ENCODE results near the gene SYT6.

The SYT6 gene

DNA sequence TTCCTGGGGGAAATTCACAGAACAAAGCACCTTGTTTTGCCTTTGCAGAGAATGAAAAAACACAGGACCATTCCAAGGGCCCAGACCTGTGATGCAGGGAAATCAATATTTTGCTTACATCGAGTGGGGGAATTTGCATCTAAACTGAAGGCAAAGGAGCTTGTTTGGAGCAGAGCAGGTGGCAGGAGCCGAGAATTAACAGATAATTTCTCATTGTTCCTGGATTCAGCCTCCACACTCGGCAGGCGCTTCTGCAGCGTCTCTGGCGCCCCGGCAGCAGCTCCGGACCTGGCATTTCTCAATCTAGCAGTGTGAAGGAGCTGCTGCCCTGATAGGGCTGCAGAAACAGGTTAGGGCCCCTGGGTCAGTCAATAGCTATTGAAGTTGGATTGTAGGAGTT lies 2.0 kb upstream of the SYT6 start:
- Histone ChIP-seq H3F3A (ENCODE audit: insufficient read depth, low read length) (no peaks in the 10 kb centered on the region), H3K4me1 (ENCODE audit: low read length) (no peaks in the 10 kb centered on the region), H2AFZ (ENCODE audit: low read length) (no peak overlapping the region), H3K79me2 (ENCODE audit: low read length) (no peaks in the 10 kb centered on the region), H3K9ac (ENCODE audit: low read length) (no peak overlapping the region), H4K20me1 (ENCODE audit: insufficient read depth, low read length) (no peaks in the 10 kb centered on the region), H3K9me3 (replicated peaks; ENCODE audit: insufficient read depth, low read length) (no peaks in the 10 kb centered on the region), H3K27ac (ENCODE audit: low read length) (no peak overlapping the region), H3K36me3 (replicated peaks; ENCODE audit: insufficient read depth, low read length) (no peaks in the 10 kb centered on the region), H3K4me2 (ENCODE audit: low read depth, low read length) (no peak overlapping the region), H3K4me3 (ENCODE audit: low read length) (no peak overlapping the region), H3K27me3 (replicated peaks; ENCODE audit: insufficient read depth, low read length) (no peaks in the 10 kb centered on the region), H3K9me2 (replicated peaks; ENCODE audit: insufficient read depth, low read length) (no peaks in the 10 kb centered on the region)
- TF ChIP-seq EZH2 (optimal IDR thresholded peaks at IDR 0.05; ENCODE audit: low read depth, low read length) (no peak), EZH2phosphoT487 (IDR thresholded peaks at IDR 0.05; ENCODE audit: low read length) (no peak)
- TF ChIP-seq, protein P1, sequence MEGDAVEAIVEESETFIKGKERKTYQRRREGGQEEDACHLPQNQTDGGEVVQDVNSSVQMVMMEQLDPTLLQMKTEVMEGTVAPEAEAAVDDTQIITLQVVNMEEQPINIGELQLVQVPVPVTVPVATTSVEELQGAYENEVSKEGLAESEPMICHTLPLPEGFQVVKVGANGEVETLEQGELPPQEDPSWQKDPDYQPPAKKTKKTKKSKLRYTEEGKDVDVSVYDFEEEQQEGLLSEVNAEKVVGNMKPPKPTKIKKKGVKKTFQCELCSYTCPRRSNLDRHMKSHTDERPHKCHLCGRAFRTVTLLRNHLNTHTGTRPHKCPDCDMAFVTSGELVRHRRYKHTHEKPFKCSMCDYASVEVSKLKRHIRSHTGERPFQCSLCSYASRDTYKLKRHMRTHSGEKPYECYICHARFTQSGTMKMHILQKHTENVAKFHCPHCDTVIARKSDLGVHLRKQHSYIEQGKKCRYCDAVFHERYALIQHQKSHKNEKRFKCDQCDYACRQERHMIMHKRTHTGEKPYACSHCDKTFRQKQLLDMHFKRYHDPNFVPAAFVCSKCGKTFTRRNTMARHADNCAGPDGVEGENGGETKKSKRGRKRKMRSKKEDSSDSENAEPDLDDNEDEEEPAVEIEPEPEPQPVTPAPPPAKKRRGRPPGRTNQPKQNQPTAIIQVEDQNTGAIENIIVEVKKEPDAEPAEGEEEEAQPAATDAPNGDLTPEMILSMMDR (IDR thresholded peaks at IDR 0.05; ENCODE audit: low read length) = no peak
- DNase-seq = no peak

DNA sequence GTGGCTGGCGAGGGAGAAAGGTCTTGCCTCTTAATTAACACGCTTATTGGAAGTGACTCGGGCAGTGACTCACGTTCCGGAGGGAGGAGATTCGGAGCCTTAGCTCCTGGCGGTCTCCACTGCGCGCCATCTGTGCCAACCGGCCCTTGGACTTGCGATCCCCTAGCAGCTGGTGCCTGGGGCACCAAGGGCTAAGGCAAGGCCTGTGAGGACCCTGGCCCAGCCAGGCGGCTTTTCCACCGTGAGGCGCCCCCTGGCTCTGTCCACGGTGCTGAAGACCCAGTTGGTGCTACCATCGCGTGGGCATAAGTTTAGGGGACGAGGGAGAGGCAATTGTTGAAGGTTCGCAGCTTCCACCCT lies 1.3 kb upstream of the SYT6 start:
- Histone ChIP-seq H3K4me3 (ENCODE audit: low read length) (no peak overlapping the region), H2AFZ (ENCODE audit: low read length) (no peak overlapping the region), H4K20me1 (ENCODE audit: insufficient read depth, low read length) (no peaks in the 10 kb centered on the region), H3F3A (ENCODE audit: insufficient read depth, low read length) (no peaks in the 10 kb centered on the region), H3K9me2 (replicated peaks; ENCODE audit: insufficient read depth, low read length) (no peaks in the 10 kb centered on the region), H3K36me3 (replicated peaks; ENCODE audit: insufficient read depth, low read length) (no peaks in the 10 kb centered on the region), H3K4me2 (ENCODE audit: low read depth, low read length) (no peak overlapping the region), H3K4me1 (ENCODE audit: low read length) (no peaks in the 10 kb centered on the region), H3K9me3 (replicated peaks; ENCODE audit: insufficient read depth, low read length) (no peaks in the 10 kb centered on the region), H3K79me2 (ENCODE audit: low read length) (no peaks in the 10 kb centered on the region), H3K27ac (ENCODE audit: low read length) (no peak overlapping the region), H3K9ac (ENCODE audit: low read length) (no peak overlapping the region), H3K27me3 (replicated peaks; ENCODE audit: insufficient read depth, low read length) (no peaks in the 10 kb centered on the region)
- TF ChIP-seq EZH2phosphoT487 (IDR thresholded peaks at IDR 0.05; ENCODE audit: low read length) (no peak), EZH2 (optimal IDR thresholded peaks at IDR 0.05; ENCODE audit: low read depth, low read length) (no peak)
- TF ChIP-seq, protein P1 (IDR thresholded peaks at IDR 0.05; ENCODE audit: low read length) = no peak
- no peak for DNase-seq

DNA sequence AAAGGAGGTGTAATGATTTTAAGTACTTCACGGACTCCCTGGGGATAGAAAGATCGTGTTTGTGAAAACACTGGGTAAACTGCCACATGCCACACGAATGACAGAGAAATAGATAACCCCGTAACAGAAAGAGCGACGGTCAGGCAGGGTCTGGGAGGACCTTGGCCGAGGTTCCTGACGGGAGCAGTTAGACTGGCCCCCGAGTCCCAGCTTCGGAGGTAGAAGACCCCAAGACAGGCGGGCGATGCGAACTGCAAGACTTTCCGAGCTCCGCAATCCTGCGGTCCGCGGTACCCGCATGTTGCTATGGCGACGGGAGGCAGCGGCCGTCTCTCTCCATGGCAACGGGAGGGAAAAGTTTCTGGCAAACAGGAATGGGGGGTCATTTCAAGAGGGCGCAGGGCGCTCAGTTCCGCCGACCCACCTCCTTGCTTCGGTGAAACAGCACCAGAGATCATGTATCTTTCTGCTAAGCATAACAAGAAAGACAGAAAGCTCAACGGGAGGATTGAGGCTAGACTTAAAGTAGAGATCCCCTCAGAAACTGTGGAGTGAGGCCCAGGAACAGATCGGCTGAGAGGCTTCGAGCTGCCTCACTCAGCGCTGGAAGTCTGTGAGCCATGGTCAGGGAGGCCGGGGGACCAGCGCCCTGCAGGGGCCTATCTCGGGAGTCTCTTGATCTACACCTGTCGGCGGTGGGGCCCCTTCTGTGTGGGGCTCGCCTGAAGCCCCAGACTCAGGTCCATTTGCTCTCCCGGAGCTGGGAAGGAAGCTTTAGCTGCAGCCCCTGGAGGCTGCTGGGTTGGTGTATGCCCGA lies 685 bp upstream of the SYT6 start:
- TF ChIP-seq EZH2phosphoT487 (IDR thresholded peaks at IDR 0.05; ENCODE audit: low read length) (no peak), EZH2 (optimal IDR thresholded peaks at IDR 0.05; ENCODE audit: low read depth, low read length) (no peak)
- TF ChIP-seq, protein P1 (IDR thresholded peaks at IDR 0.05; ENCODE audit: low read length) = no peak
- Histone ChIP-seq H3K9me2 (replicated peaks; ENCODE audit: insufficient read depth, low read length) (no peaks in the 10 kb centered on the region), H3F3A (ENCODE audit: insufficient read depth, low read length) (no peaks in the 10 kb centered on the region), H3K27me3 (replicated peaks; ENCODE audit: insufficient read depth, low read length) (no peaks in the 10 kb centered on the region), H3K9me3 (replicated peaks; ENCODE audit: insufficient read depth, low read length) (no peaks in the 10 kb centered on the region), H2AFZ (ENCODE audit: low read length) (no peak overlapping the region), H3K27ac (ENCODE audit: low read length) (no peak overlapping the region), H3K79me2 (ENCODE audit: low read length) (no peaks in the 10 kb centered on the region), H3K36me3 (replicated peaks; ENCODE audit: insufficient read depth, low read length) (no peaks in the 10 kb centered on the region), H3K4me2 (ENCODE audit: low read depth, low read length) (no peak overlapping the region), H3K9ac (ENCODE audit: low read length) (no peak overlapping the region), H3K4me1 (ENCODE audit: low read length) (no peaks in the 10 kb centered on the region), H3K4me3 (ENCODE audit: low read length) (no peak overlapping the region), H4K20me1 (ENCODE audit: insufficient read depth, low read length) (no peaks in the 10 kb centered on the region)
- DNase-seq = no peak

All from MM.1S (cell line).